Measurements from ENCODE around the gene IFNLR1. TPM values are rescaled to one million over a fixed set of nuclear protein-coding genes. Genes with fewer than 3 reads are reported as not detected.
A peak's percentile ranks its signal among the peaks of the same experiment; 100 is the strongest.

The IFNLR1 gene
- total RNA-seq, 1 experiment from 2014 or later = 9.6 TPM

GRCh38 chr1:24224761-24225160, 37.7 kb upstream of the IFNLR1 start:
- no peaks in the 10 kb centered on the region for H3K4me1 ChIP-seq (ENCODE audit: insufficient read depth, low read length)
- DNase-seq = no peak
- H2BK5ac ChIP-seq (ENCODE audit: insufficient read length, low read length) = no peak overlapping the region
- H3K14ac ChIP-seq (ENCODE audit: insufficient read depth, low read length) = no peak overlapping the region; the same call in 1 of the 2 replicates
- H3K27ac ChIP-seq (ENCODE audit: insufficient read length, low read depth, low read length) = no peak overlapping the region
- no peak overlapping the region for H4K8ac ChIP-seq (replicated peaks; ENCODE audit: insufficient read length, low read depth, low read length)
- no peak overlapping the region for H2BK20ac ChIP-seq (ENCODE audit: low read depth, low read length, poor library complexity, severe bottlenecking)
- Mint-ChIP-seq H3K9me3 (no peaks in the 10 kb centered on the region), H3K36me3 (ENCODE audit: insufficient read depth in 1 of 3, low read depth in 3 of 3) (no peaks in the 10 kb centered on the region), H3K27me3 (ENCODE audit: low read depth) (no peaks in the 10 kb centered on the region; the same call in 1 of the 2 replicates), H3K4me1 (0 out of 4 replicates have a peak, but pooled peaks cover 0 to 3% of the 10 kb centered on the region in 2 experiments), H3K4me3 (no peak overlapping the region), H3K27ac (peak overlapping the region in 1 of 3 experiments; percentile 83; a peak in 1 of 7 replicates)
- no peak for TF ChIP-seq CTCF (conservative IDR thresholded peaks at IDR 0.05)
- H4K91ac ChIP-seq (ENCODE audit: insufficient read length, low read depth, low read length) = no peak overlapping the region
- no peaks in the 10 kb centered on the region for H3K27me3 ChIP-seq (ENCODE audit: insufficient read depth, low read length)
- H3K23me2 ChIP-seq (ENCODE audit: insufficient read length, low read depth, low read length, poor library complexity, severe bottlenecking) = no peaks in the 10 kb centered on the region
- no peak overlapping the region for H3K56ac ChIP-seq (ENCODE audit: insufficient read length, low read depth, low read length)
- H2BK120ac ChIP-seq (ENCODE audit: low read depth, low read length, poor library complexity, severe bottlenecking) = no peak overlapping the region
- no peak overlapping the region for H3K9ac ChIP-seq (ENCODE audit: extremely low read depth, insufficient read length, low read length)
- no peaks in the 10 kb centered on the region for H3K9me3 ChIP-seq (ENCODE audit: control insufficient read depth, low read depth, low read length)
- H3K18ac ChIP-seq (ENCODE audit: insufficient read length, low read depth, low read length) = no peak overlapping the region
- H2AFZ ChIP-seq (ENCODE audit: low read length) = no peak overlapping the region
- no peak overlapping the region for H3T11ph ChIP-seq (ENCODE audit: low read length)
- H4K5ac ChIP-seq (ENCODE audit: insufficient read length, low read depth, low read length) = no peak overlapping the region
- H3K79me1 ChIP-seq (ENCODE audit: insufficient read depth, low read depth, low read length, poor library complexity, severe bottlenecking) = no peaks in the 10 kb centered on the region
- H3K23ac ChIP-seq (ENCODE audit: insufficient read length, low read depth, low read length) = no peak overlapping the region
- H2AK5ac ChIP-seq (ENCODE audit: insufficient read length, low read length) = no peak overlapping the region
- H3K4ac ChIP-seq (ENCODE audit: low read depth, low read length) = no peak overlapping the region
- H4K20me1 ChIP-seq (ENCODE audit: control insufficient read depth, insufficient read depth, insufficient read length) = no peaks in the 10 kb centered on the region
- no peak overlapping the region for H3K4me2 ChIP-seq (ENCODE audit: insufficient read depth, insufficient read length, low read length)
- WGBS (ENCODE audit: extremely low coverage, insufficient read length, low lambda C conversion rate) = no CpG with 5 or more reads among the region's 4 CpGs
- H2BK15ac ChIP-seq (ENCODE audit: low read depth, low read length) = no peak overlapping the region
- H2BK12ac ChIP-seq (ENCODE audit: insufficient read length, low read depth, low read length) = no peak overlapping the region
- no peaks in the 10 kb centered on the region; the same call in 1 of the 2 replicates for H3K79me2 ChIP-seq (ENCODE audit: insufficient read depth, low read length)

All from H9 (cell line).